HL-60 (cell line): Measurements from ENCODE around the gene MACROD2.

Experiments used
- CTCF ChIP-seq: IDR thresholded peaks from one replicate; pipeline ENCODE4 v1.5.1; 2011; ENCODE audit warnings: low read length, control low read depth, inconsistent platforms; ENCODE audit not compliant: insufficient read depth
- GABPA ChIP-seq: IDR thresholded peaks from 2 replicates; pipeline ENCODE4 v1.6.1; 2012; ENCODE audit warnings: low read depth
- POLR2AphosphoS5 ChIP-seq: IDR thresholded peaks from 2 replicates; pipeline ENCODE4 v1.6.1; 2012; ENCODE audit warnings: low read depth
- REST ChIP-seq: IDR thresholded peaks from 2 replicates; pipeline ENCODE4 v1.6.1; 2012; ENCODE audit warnings: low read depth; ENCODE audit not compliant: insufficient replicate concordance

- no peak for TF ChIP-seq POLR2AphosphoS5
- TF ChIP-seq CTCF, result no peak
- TF ChIP-seq GABPA, result no peak
- no peak for TF ChIP-seq REST
These were observed 788.5 kb downstream of the MACROD2 start for GRCh38 chr20:14783766-14784165.
